Spleen (tissue), 11 donors: ENCODE measurements around the gene DPYD. TPM values are rescaled to one million over a fixed set of nuclear protein-coding genes. Genes with fewer than 3 reads are reported as not detected.

Source experiments
- DNase-seq: peaks from one replicate; pipeline ENCODE4 v3.0.0-alpha.2; 2020
- H3K27ac ChIP-seq, 8 donors: fragments of 200-600 bp; sonication (generic) in 7 of 8; 1 replicate in 4 of 8; 2 replicates in 4 of 8; pipeline versions ENCODE4 v1.5.0 to v1.8.0; 2016 to 2021; ENCODE audit warnings: inconsistent platforms in 4 of 8, mild to moderate bottlenecking in 4 of 8, moderate library complexity in 1 of 8
- H3K27me3 ChIP-seq, 7 donors: fragments of 200-600 bp; sonication (generic) in 6 of 7; replicated peaks in 1 of 7; 1 replicate in 4 of 7; 2 replicates in 3 of 7; pipeline versions ENCODE4 v1.5.0 to v1.8.0; 2016 to 2021; ENCODE audit warnings: inconsistent platforms in 3 of 7, mild to moderate bottlenecking in 1 of 7
- H3K36me3 ChIP-seq, 6 donors: fragments of 200-600 bp; sonication (generic) in 5 of 6; 1 replicate in 4 of 6; 2 replicates in 2 of 6; pipeline versions ENCODE4 v1.5.0 to v1.8.0; 2016 to 2021; ENCODE audit warnings: inconsistent platforms in 2 of 6
- H3K4me1 ChIP-seq, 6 donors: fragments of 200-600 bp; sonication (generic) in 5 of 6; 1 replicate in 3 of 6; 2 replicates in 3 of 6; pipeline versions ENCODE4 v1.5.0 to v1.8.0; 2016 to 2021; ENCODE audit warnings: inconsistent platforms in 3 of 6
- H3K4me3 ChIP-seq, 8 donors: fragments of 200-600 bp; sonication (generic) in 7 of 8; 1 replicate in 4 of 8; 2 replicates in 4 of 8; pipeline versions ENCODE4 v1.5.0 to v1.8.0; 2016 to 2021; ENCODE audit warnings: inconsistent platforms in 4 of 8, mild to moderate bottlenecking in 4 of 8, moderate library complexity in 2 of 8
- H3K9me3 ChIP-seq, 8 donors: fragments of 200-600 bp; sonication (generic) in 7 of 8; 1 replicate in 4 of 8; 2 replicates in 4 of 8; pipeline versions ENCODE4 v1.5.0 to v1.8.0; 2016 to 2021; ENCODE audit warnings: inconsistent platforms in 4 of 8
- CTCF ChIP-seq, 11 experiments: fragments of 200-600 bp in 7 of 11; fragments of 450-650 bp in 4 of 11; sonication (generic) in 4 of 11; IDR thresholded peaks in 8 of 11; conservative IDR thresholded peaks in 3 of 11; 1 replicate in 7 of 11; 2 replicates in 4 of 11; pipeline versions ENCODE4 v1.4.0 to v1.8.0; 2016 to 2021; ENCODE audit warnings: antibody characterized with exemption in 11 of 11, inconsistent platforms in 4 of 11, mild to moderate bottlenecking in 1 of 11
- POLR2A ChIP-seq, 3 donors: fragments of 450-650 bp; IDR thresholded peaks; one replicate each; pipeline ENCODE4 v1.5.1; 2017; ENCODE audit warnings: antibody characterized with exemption in 3 of 3, mild to moderate bottlenecking in 1 of 3
- POLR2AphosphoS5 ChIP-seq, 3 donors: sonication (generic); formaldehyde crosslinking; IDR thresholded peaks; one replicate each; pipeline ENCODE4 v1.5.1; 2017; ENCODE audit warnings: antibody characterized with exemption in 3 of 3
- WGBS, 5 donors: extraction: QIAGEN DNeasy Blood & Tissue Kit in 3 of 5; methylation state at CpG; one replicate each; pipeline versions ENCODE4 v1.1.5 to v1.1.7; 2013 to 2018; 5-methylcytosine and 5-hydroxymethylcytosine counted together
- intact Hi-C: fragments of 100-400 bp; cut with DNase I; formaldehyde crosslinking; loops from one replicate; pipeline ENCODE4 v1.15.0; 2023; ENCODE audit warnings: low total_unique reads
- polyA plus RNA-seq, 3 donors: library from polyadenylated mRNA; stranded (reverse); fragments of 200-250 nt; gene quantifications; one replicate each; pipeline ENCODE4 v1.2.1, GENCODE V29; 2013
- total RNA-seq, 7 donors: library from RNA; depleted of rRNA in 3 of 7; stranded (reverse); fragments of >200 nt in 3 of 7; fragmentation: NEBNext Ultra II Directional in 4 of 7; extraction: Animal tissue kit (Norgen Biotek cat#: 25700) in 4 of 7; gene quantifications; one replicate each; pipeline versions ENCODE4 v1.1.0 to v1.2.1, GENCODE V29; 2016 to 2021
- donor health status: healthy with polysubstance abuse.
- donor health status: DM: no; HTN: no; CAD: no; lungs with moderate emphysema.
- donor health status: DM: no; HTN: no; CAD: no.
- donor health status: Bipolar disorder and iron deficiency.
- donor health status: healthy.
- donor health status: DM: no; HTN: no; CAD: no.
- donor health status: DM: yes; HTN: yes; CAD: no.

DPYD gene
- total and polyA plus RNA-seq, 10 donors, result 7.3 to 114 (median 92.3) TPM

GRCh38 chr1:97095764-97096163 is 825.1 kb downstream of the DPYD start:
- no peaks in the 10 kb centered on the region for H3K9me3 ChIP-seq
- 96 to 100% (median 98%) methylated on average over 2 of the region's 2 CpGs for WGBS, 5 donors
- H3K36me3 ChIP-seq, result peaks cover 0 to 39% (median 14%) of the 10 kb centered on the region in 6 donors
- TF ChIP-seq POLR2AphosphoS5 (IDR thresholded peaks at IDR 0.05) (no peak), CTCF (IDR thresholded peaks at IDR 0.05 in 8 of 11, conservative IDR thresholded peaks at IDR 0.05 in 3 of 11) (no peak), POLR2A (IDR thresholded peaks at IDR 0.05) (no peak)
- H3K27me3 ChIP-seq, result no peaks in the 10 kb centered on the region
- H3K4me3 ChIP-seq, result no peak overlapping the region
- H3K27ac ChIP-seq, result no peak overlapping the region
- no peak for DNase-seq
- no peaks in the 10 kb centered on the region for H3K4me1 ChIP-seq
- intact Hi-C loops, result no loop called here

GRCh38 chr1:97094247-97094972 is 826.4 kb downstream of the DPYD start:
- intact Hi-C loops, result no loop called here
- Histone ChIP-seq H3K27me3 (no peaks in the 10 kb centered on the region), H3K9me3 (no peaks in the 10 kb centered on the region), H3K4me1 (no peaks in the 10 kb centered on the region), H3K27ac (no peak overlapping the region), H3K36me3 (peaks cover 0 to 38% (median 14%) of the 10 kb centered on the region in 6 donors), H3K4me3 (no peak overlapping the region)
- no peak for TF ChIP-seq POLR2A (IDR thresholded peaks at IDR 0.05)
- no peak for TF ChIP-seq POLR2AphosphoS5 (IDR thresholded peaks at IDR 0.05)
- TF ChIP-seq CTCF (IDR thresholded peaks at IDR 0.05 in 8 of 11, conservative IDR thresholded peaks at IDR 0.05 in 3 of 11), result no peak
- DNase-seq, result no peak
- WGBS, 5 donors, result 88 to 95% (median 92%) methylated on average over 6 of the region's 6 CpGs

- 52 to 79% (median 77%) methylated on average over 3 of the region's 3 CpGs for WGBS, 5 donors
- H3K9me3 ChIP-seq, result no peaks in the 10 kb centered on the region
- H3K27ac ChIP-seq, result no peak overlapping the region
- TF ChIP-seq CTCF (IDR thresholded peaks at IDR 0.05 in 8 of 11, conservative IDR thresholded peaks at IDR 0.05 in 3 of 11) (no peak), POLR2AphosphoS5 (IDR thresholded peaks at IDR 0.05) (no peak), POLR2A (IDR thresholded peaks at IDR 0.05) (no peak)
- no peaks in the 10 kb centered on the region for H3K27me3 ChIP-seq
- no peak overlapping the region for H3K4me3 ChIP-seq
- intact Hi-C loops, result no loop called here
- no peaks in the 10 kb centered on the region for H3K4me1 ChIP-seq
- DNase-seq, result no peak
- H3K36me3 ChIP-seq, result peaks cover 0 to 31% (median 14%) of the 10 kb centered on the region in 6 donors
Measured at GRCh38 chr1:97093741-97094140, 827.1 kb downstream of the DPYD start.

- TF ChIP-seq POLR2AphosphoS5 (IDR thresholded peaks at IDR 0.05) (no peak), CTCF (IDR thresholded peaks at IDR 0.05 in 8 of 11, conservative IDR thresholded peaks at IDR 0.05 in 3 of 11) (no peak), POLR2A (IDR thresholded peaks at IDR 0.05) (no peak)
- intact Hi-C loops, result no loop called here
Measured at GRCh38 chr1:97092824-97093223, 828.0 kb downstream of the DPYD start.

More at GRCh38 chr1:97092824-97093223, 828.0 kb downstream of the DPYD start:
- H3K9me3 ChIP-seq, result no peaks in the 10 kb centered on the region
- H3K27me3 ChIP-seq, result no peaks in the 10 kb centered on the region
- no peaks in the 10 kb centered on the region for H3K4me1 ChIP-seq
- H3K36me3 ChIP-seq, result peaks cover 0 to 22% (median 12%) of the 10 kb centered on the region in 6 donors
- H3K27ac ChIP-seq, result no peak overlapping the region
- DNase-seq, result no peak
- no peak overlapping the region for H3K4me3 ChIP-seq
